DND-41 (cell line): Measurements from ENCODE around the gene DDIT4.
"Not testable (repeated sequence)": the region's sequence is repeated elsewhere in the genome, so short reads cannot be mapped to it uniquely, and the experiment has no call there.

Experiments used
- ATAC-seq: fragments of 200-7000 bp; cut with Tn5 transposase; 3 replicates; pipeline ENCODE4 v1.9.1; 2021; ENCODE audit warnings: low read depth; ENCODE audit not compliant: insufficient read depth
- DNase-seq: peaks from one replicate; pipeline ENCODE4 v3.0.0-alpha.2; 2020
- H2AFZ ChIP-seq: 2 replicates; pipeline ENCODE4 v1.6.0; 2012; ENCODE audit warnings: low read depth, low read length
- H3K27ac ChIP-seq: 2 replicates; pipeline ENCODE4 v1.5.1; 2012; ENCODE audit warnings: low read length, inconsistent platforms
- H3K27me3 ChIP-seq: fragments of 200-600 bp; sonication (generic); 2 replicates; pipeline ENCODE4 v1.6.0; 2012; ENCODE audit warnings: low read length, mild to moderate bottlenecking, inconsistent platforms; ENCODE audit not compliant: insufficient read depth, poor library complexity
- H3K36me3 ChIP-seq: 2 replicates; pipeline ENCODE4 v1.5.1; 2012; ENCODE audit warnings: low read length, inconsistent platforms; ENCODE audit not compliant: insufficient read depth
- H3K4me1 ChIP-seq: 2 replicates; pipeline ENCODE4 v1.5.1; 2012; ENCODE audit warnings: mild to moderate bottlenecking, low read length; ENCODE audit not compliant: insufficient read depth
- H3K4me2 ChIP-seq: 2 replicates; pipeline ENCODE4 v1.6.0; 2012; ENCODE audit warnings: mild to moderate bottlenecking, moderate library complexity, low read length, inconsistent platforms; ENCODE audit not compliant: insufficient read depth
- H3K4me3 ChIP-seq, 2 experiments: fragments of 200-600 bp in 1 of 2; shearing (Covaris generic) in 1 of 2; 2 replicates each; pipeline ENCODE4 v1.5.1; 2012 to 2016; ENCODE audit warnings: inconsistent platforms in 2 of 2, low read length in 2 of 2, mild to moderate bottlenecking in 2 of 2, low read depth in 1 of 2, moderate library complexity in 1 of 2
- H3K79me2 ChIP-seq: 2 replicates; pipeline ENCODE4 v1.6.0; 2012; ENCODE audit warnings: low read length, inconsistent platforms; ENCODE audit not compliant: insufficient read depth
- H3K9ac ChIP-seq: 2 replicates; pipeline ENCODE4 v1.6.0; 2012; ENCODE audit warnings: low read depth, mild to moderate bottlenecking, inconsistent platforms, low read length, moderate library complexity
- H3K9me3 ChIP-seq: 2 replicates; pipeline ENCODE4 v1.5.1; 2012; ENCODE audit warnings: low read length, moderate library complexity, mild to moderate bottlenecking, inconsistent platforms; ENCODE audit not compliant: insufficient read depth, severe bottlenecking
- H4K20me1 ChIP-seq: 2 replicates; pipeline ENCODE4 v1.6.0; 2012; ENCODE audit warnings: low read length; ENCODE audit not compliant: insufficient read depth
- EZH2 ChIP-seq: IDR thresholded peaks from 3 replicates; pipeline ENCODE4 v1.6.1; 2012; ENCODE audit warnings: borderline replicate concordance, low read depth, mild to moderate bottlenecking, moderate library complexity, low read length, inconsistent platforms; ENCODE audit not compliant: severe bottlenecking
- TF ChIP-seq, protein P1 (sequence below): IDR thresholded peaks from 2 replicates; pipeline ENCODE4 v1.5.1; 2012; ENCODE audit warnings: borderline replicate concordance, low read length, moderate library complexity, mild to moderate bottlenecking; ENCODE audit not compliant: poor library complexity, severe bottlenecking; ENCODE audit errors: extremely low read depth

The DDIT4 gene

DNA sequence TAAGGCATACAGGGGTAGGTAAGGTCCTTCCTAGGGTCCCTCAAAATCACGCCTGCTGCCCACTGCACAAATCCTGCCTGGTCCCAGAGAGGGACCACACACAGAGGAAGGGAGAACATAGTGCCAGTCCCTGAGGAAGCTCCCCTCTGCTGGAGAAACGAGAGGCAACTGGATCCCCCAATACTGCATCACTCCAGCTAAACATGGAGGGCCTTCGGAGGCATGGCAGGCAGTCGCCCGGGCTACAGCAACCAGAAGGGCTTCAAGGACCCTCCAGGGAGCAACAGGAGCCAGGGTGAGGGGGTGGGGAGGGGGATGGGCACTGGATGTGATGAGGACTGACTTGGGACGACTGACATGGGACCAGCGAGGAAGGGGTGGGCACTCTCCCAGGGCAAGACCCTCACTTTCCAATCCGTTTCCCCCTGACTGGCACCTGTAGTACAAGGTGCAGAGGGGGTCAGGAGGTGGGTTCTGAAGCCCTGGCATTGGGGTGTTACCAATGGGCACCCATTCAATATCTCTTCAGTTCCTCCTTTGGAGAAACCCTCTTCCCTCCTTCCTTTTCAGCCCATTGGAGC lies 21.7 kb downstream of the DDIT4 start:
- H3K79me2 ChIP-seq = no peaks in the 10 kb centered on the region
- no peak overlapping the region for H3K4me3 ChIP-seq
- no peak overlapping the region for H3K4me2 ChIP-seq
- H3K4me1 ChIP-seq = peaks cover 63% of the 10 kb centered on the region
- H3K9ac ChIP-seq = no peak overlapping the region
- H3K27me3 ChIP-seq = no peaks in the 10 kb centered on the region
- no peaks in the 10 kb centered on the region for H3K36me3 ChIP-seq
- DNase-seq = no peak
- H3K27ac ChIP-seq = peak overlapping the region; percentile 47
- H2AFZ ChIP-seq = no peak overlapping the region
- no peaks in the 10 kb centered on the region for H4K20me1 ChIP-seq
- no peak for ATAC-seq
- H3K9me3 ChIP-seq = no peaks in the 10 kb centered on the region
- TF ChIP-seq, protein P1, sequence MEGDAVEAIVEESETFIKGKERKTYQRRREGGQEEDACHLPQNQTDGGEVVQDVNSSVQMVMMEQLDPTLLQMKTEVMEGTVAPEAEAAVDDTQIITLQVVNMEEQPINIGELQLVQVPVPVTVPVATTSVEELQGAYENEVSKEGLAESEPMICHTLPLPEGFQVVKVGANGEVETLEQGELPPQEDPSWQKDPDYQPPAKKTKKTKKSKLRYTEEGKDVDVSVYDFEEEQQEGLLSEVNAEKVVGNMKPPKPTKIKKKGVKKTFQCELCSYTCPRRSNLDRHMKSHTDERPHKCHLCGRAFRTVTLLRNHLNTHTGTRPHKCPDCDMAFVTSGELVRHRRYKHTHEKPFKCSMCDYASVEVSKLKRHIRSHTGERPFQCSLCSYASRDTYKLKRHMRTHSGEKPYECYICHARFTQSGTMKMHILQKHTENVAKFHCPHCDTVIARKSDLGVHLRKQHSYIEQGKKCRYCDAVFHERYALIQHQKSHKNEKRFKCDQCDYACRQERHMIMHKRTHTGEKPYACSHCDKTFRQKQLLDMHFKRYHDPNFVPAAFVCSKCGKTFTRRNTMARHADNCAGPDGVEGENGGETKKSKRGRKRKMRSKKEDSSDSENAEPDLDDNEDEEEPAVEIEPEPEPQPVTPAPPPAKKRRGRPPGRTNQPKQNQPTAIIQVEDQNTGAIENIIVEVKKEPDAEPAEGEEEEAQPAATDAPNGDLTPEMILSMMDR = no peak
- TF ChIP-seq EZH2 = no peak

DNA sequence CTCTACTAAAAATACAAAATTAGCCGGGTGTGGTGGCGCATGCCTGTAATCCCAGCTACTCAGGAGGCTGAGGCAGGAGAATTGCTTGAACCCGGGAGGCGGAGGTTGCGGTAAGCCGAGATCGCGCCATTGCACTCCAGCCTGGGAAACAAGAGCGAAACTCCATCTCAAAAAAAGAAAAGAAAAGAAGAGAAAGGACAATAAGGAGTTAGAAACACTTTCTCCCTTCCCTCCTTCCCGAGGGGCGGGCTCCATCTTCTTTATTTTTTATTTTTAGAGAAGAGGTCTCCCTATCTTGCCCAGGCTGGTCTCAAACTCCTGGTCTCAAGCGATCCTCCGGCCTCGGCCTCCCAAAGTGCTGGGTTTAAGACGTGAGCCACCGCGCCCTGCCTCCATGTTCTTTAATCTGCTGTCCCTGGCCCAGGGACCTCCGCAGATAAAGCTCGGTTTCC lies 23.1 kb downstream of the DDIT4 start:
- ATAC-seq, DNase-seq, H3K27me3 ChIP-seq, H3K36me3 ChIP-seq, H4K20me1 ChIP-seq, H2AFZ ChIP-seq, H3K9me3 ChIP-seq, H3K79me2 ChIP-seq: not testable (repeated sequence)
- peak overlapping the region; percentile 25 for H3K9ac ChIP-seq
- H3K4me1 ChIP-seq = peaks cover 59% of the 10 kb centered on the region
- peak overlapping the region; percentile 54 for H3K4me2 ChIP-seq
- H3K4me3 ChIP-seq = peak overlapping the region in 1 of 2 experiments; percentile 51; a peak in 1 of 4 replicates
- peak overlapping the region; percentile 86 for H3K27ac ChIP-seq

DNA sequence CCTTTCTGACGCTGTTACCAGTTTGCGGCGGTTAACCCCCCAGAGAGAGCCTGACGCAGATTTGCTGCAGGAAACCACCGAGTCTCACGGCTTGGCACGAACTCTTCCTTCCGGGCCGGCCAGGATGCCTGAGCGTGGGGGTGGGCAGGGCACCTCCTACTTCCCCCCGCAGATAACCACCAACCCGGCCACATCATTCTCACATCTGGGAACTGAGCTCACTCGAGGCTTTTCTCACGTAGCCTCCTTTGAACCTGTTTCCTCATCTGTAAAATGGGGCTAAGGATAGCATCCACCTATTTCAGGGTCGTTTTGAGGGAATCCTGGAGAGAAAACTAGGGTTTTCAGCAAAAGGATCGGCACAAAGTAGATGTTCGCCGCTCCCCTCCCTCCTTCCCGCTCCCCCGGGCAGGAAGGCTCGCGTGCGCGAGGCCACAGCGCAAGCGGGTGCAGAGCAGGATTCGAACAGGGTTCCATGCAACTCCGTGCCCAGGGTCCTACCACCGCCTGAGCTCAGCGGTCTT lies 23.6 kb downstream of the DDIT4 start:
- TF ChIP-seq, protein P1 = no peak
- TF ChIP-seq EZH2 = no peak
- Histone ChIP-seq H3K4me2 (peak overlapping the region; percentile 54), H3K9ac (peak overlapping the region; percentile 44), H2AFZ (no peak overlapping the region), H3K79me2 (peaks cover 7% of the 10 kb centered on the region; the same call in 1 of the 2 replicates), H3K9me3 (no peaks in the 10 kb centered on the region), H4K20me1 (no peaks in the 10 kb centered on the region), H3K36me3 (no peaks in the 10 kb centered on the region), H3K4me1 (peaks cover 64% of the 10 kb centered on the region), H3K27me3 (no peaks in the 10 kb centered on the region), H3K4me3 (peak overlapping the region in 1 of 2 experiments; percentile 51; a peak in 2 of 4 replicates), H3K27ac (peak overlapping the region; percentile 86)
- ATAC-seq (peak; percentile 85), DNase-seq (peak; percentile 97)

DNA sequence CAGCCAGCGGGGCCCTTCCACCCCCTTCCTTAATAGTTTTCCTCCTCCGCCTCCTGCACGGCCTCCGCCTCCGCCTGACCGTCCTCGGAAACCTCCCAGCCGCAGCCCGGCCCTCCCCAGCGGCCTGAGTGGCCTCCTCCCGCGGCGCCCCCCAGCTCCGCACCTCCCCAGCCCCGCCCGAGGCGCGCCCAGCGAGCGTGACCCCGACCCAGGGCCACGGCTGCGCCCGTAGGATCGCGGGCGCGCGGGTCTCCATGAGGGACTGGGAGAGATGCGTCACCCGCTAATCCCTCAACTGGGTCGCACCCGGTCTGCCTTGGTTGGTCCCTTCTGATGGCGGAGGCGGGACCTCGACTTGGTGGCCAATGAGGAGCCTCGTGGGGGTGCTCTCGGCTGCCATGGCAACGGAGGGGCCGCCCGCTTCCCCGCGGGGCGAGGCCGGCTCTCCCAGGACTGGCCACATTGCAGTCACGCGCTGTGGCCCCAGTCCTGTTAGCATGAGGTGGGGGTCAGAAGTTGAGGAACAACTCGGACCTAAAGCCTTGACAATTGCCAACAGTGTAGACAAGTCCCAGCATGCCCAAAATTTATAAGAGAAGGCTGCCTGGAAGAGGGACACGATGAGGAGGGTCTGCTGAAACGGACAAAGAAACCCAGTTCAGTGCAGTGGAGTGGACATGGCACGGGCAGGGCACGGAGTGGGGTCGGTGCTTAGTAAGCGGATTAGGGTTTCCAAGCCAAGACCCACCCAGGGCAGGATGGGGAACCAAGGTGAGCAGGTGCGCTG lies 24.3 kb downstream of the DDIT4 start:
- ATAC-seq (peak; percentile 67), DNase-seq (peak; percentile 87)
- Histone ChIP-seq H3K4me2 (peak overlapping the region; percentile 54), H3K4me1 (peaks cover 65% of the 10 kb centered on the region), H3K79me2 (peaks cover 12% of the 10 kb centered on the region; the same call in 1 of the 2 replicates), H3K9ac (peak overlapping the region; percentile 44), H4K20me1 (no peaks in the 10 kb centered on the region), H3K27me3 (no peaks in the 10 kb centered on the region), H3K9me3 (no peaks in the 10 kb centered on the region), H3K36me3 (no peaks in the 10 kb centered on the region), H2AFZ (no peak overlapping the region), H3K4me3 (peak overlapping the region in 1 of 2 experiments; percentile 51; a peak in 2 of 4 replicates), H3K27ac (peak overlapping the region; percentile 86)
- no peak for TF ChIP-seq EZH2
